HepG2 (cell line): ENCODE measurements around the gene ANKRD11. TPM values are rescaled to one million over a fixed set of nuclear protein-coding genes. Genes with fewer than 3 reads are reported as not detected.

Source experiments
- AKAP8 ChIP-seq: sonication (generic); formaldehyde crosslinking; IDR thresholded peaks from 2 replicates; pipeline ENCODE4 v1.5.1; 2020; ENCODE audit warnings: mild to moderate bottlenecking, missing genetic modification reagents
- ASH2L ChIP-seq: fragments of 300-600, 200-600 bp; sonication (generic); IDR thresholded peaks from 2 replicates; pipeline ENCODE4 v1.7.0; 2017; ENCODE audit warnings: low read depth, mild to moderate bottlenecking, moderate library complexity, mixed read lengths, low read length; ENCODE audit not compliant: insufficient read length
- FOSL2 ChIP-seq: sonication (generic); formaldehyde crosslinking; IDR thresholded peaks from 2 replicates; pipeline ENCODE4 v1.4.0; 2020; ENCODE audit warnings: missing genetic modification reagents
- HNRNPLL ChIP-seq: fragments of 200-400 bp; formaldehyde crosslinking; IDR thresholded peaks from 2 replicates; pipeline ENCODE4 v1.6.1; 2017; ENCODE audit warnings: mild to moderate bottlenecking, low read depth, low read length; ENCODE audit not compliant: poor library complexity, severe bottlenecking
- MEIS1 ChIP-seq: sonication (generic); formaldehyde crosslinking; IDR thresholded peaks from 2 replicates; pipeline ENCODE4 v1.9.0; 2021; ENCODE audit warnings: mild to moderate bottlenecking, missing genetic modification reagents, moderate library complexity, borderline replicate concordance
- NFE2L2 ChIP-seq: fragments of 150-350 bp; IDR thresholded peaks from 2 replicates; pipeline ENCODE4 v1.6.1; 2014; ENCODE audit warnings: low read length
- RERE ChIP-seq: IDR thresholded peaks from 2 replicates; pipeline ENCODE4 v1.6.1; 2016; ENCODE audit warnings: low read depth, missing genetic modification reagents, missing compliant biosample characterization
- SMARCC2 ChIP-seq: fragments of 450-650 bp; IDR thresholded peaks from 2 replicates; pipeline ENCODE4 v1.6.1; 2017; ENCODE audit warnings: antibody characterized with exemption, mild to moderate bottlenecking
- UBTF ChIP-seq: sonication (generic); formaldehyde crosslinking; IDR thresholded peaks from 2 replicates; pipeline ENCODE4 v1.4.0; 2020; ENCODE audit warnings: mild to moderate bottlenecking, missing genetic modification reagents
- ZBTB37 ChIP-seq: sonication (generic); formaldehyde crosslinking; IDR thresholded peaks from 2 replicates; pipeline ENCODE4 v1.4.0; 2020; ENCODE audit warnings: mild to moderate bottlenecking, missing genetic modification reagents
- ZFP1 ChIP-seq: IDR thresholded peaks from 2 replicates; pipeline ENCODE4 v1.6.1; 2016
- ZNF264 ChIP-seq: sonication (generic); formaldehyde crosslinking; IDR thresholded peaks from 2 replicates; pipeline ENCODE4 v1.4.0; 2020; ENCODE audit warnings: missing genetic modification reagents
- ZNF496 ChIP-seq: sonication (generic); formaldehyde crosslinking; IDR thresholded peaks from 2 replicates; pipeline ENCODE4 v1.8.1; 2023; ENCODE audit warnings: mild to moderate bottlenecking, moderate library complexity, missing genetic modification reagents; ENCODE audit not compliant: insufficient replicate concordance
- ZNF790 ChIP-seq: sonication (generic); formaldehyde crosslinking; IDR thresholded peaks from 2 replicates; pipeline ENCODE4 v1.8.0; 2022; ENCODE audit warnings: missing genetic modification reagents, mild to moderate bottlenecking, borderline replicate concordance
- polyA plus RNA-seq, 8 experiments: library from polyadenylated mRNA; depleted of rRNA in 3 of 8; stranded (reverse) in 7 of 8; unstranded in 1 of 8; fragments of >200 nt; fragmentation: Illumina TruSeq in 4 of 8; extraction: Trizol in 4 of 8; gene quantifications; 2 replicates each; pipeline versions ENCODE4 v1.2.1 to v1.2.3, GENCODE V29; 2011 to 2016; ENCODE audit warnings: low read depth in 4 of 8, missing spikeins in 1 of 8, mixed read lengths in 1 of 8; ENCODE audit not compliant: insufficient read depth in 1 of 8
- total RNA-seq, 5 experiments: library from RNA; depleted of rRNA; stranded (reverse); fragments of >200 nt; fragmentation: Illumina TruSeq; extraction: Trizol; gene quantifications; 2 replicates each; pipeline ENCODE4 v1.2.3, GENCODE V29; 2016; ENCODE audit warnings: low read depth in 1 of 5
- TF ChIP-seq, protein P1 (sequence below): sonication (generic); formaldehyde crosslinking; IDR thresholded peaks from 2 replicates; pipeline ENCODE4 v1.5.1; 2020; ENCODE audit warnings: mild to moderate bottlenecking, missing genetic modification reagents

The ANKRD11 gene
- total and polyA plus RNA-seq, 2 of the 13 experiments (the other 11 are each of a cell fraction or from before 2014, with no cell fraction given): 21.4 to 38.4 TPM

DNA sequence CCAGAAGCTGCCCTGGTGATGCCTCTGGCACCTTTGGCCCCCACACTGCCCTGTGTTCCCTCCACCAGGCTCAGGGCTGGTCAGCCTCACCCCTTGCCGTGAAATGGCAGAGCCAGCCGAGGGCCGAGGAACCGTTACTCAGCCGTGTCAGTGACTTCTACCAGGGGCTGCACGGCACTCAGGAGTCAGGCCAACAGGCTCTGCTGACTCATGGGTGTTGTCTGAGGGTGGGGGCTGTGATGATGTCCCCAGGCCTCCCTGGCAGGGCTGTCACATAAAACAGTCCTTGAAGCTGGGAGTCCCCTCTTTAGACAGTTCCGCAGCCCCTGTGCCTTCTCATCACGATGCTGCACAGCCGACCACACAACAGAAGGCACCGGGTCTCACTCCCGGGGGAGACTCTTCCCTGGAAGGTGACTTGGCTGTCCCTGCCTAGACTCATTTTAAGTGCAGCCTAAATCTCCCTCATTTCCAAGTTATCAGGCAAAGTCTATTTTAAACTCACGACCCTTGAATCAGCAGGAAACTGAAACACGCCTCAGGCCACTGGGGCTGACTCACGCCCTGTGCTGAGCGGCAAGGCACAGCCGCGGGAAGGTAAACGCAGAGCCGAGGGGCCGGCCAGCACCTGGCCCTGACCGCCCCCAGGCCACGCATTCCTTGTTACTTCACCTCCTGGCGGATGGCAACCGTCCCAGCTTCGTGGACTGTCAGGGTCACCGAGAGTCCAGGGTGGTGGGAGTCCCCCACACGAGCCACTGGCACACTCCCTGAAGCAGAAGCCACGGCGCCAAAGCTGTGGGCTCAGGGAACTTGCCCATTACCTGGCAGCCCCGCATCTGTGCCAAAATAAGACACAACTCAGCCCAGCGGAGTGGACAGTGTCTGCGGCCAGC lies 170.2 kb downstream of the ANKRD11 start (continued):
- TF ChIP-seq ZNF790 (CRISPR knock-in tag) (no peak), HNRNPLL (no peak), ZBTB37 (peak; percentile 34; the same call in 1 of the 2 replicates), NFE2L2 (no peak), AKAP8 (peak; percentile 51; the same call in 1 of the 2 replicates), ZNF264 (no peak), ASH2L (no peak), RERE (CRISPR knock-in tag) (no peak), FOSL2 (CRISPR knock-in tag) (peak; percentile 85), UBTF (CRISPR knock-in tag) (peak; percentile 84), MEIS1 (CRISPR knock-in tag) (peak; percentile 64; the same call in 1 of the 2 replicates), ZNF496 (no peak), ZFP1 (CRISPR knock-in tag) (no peak), SMARCC2 (no peak)
- TF ChIP-seq, protein P1, sequence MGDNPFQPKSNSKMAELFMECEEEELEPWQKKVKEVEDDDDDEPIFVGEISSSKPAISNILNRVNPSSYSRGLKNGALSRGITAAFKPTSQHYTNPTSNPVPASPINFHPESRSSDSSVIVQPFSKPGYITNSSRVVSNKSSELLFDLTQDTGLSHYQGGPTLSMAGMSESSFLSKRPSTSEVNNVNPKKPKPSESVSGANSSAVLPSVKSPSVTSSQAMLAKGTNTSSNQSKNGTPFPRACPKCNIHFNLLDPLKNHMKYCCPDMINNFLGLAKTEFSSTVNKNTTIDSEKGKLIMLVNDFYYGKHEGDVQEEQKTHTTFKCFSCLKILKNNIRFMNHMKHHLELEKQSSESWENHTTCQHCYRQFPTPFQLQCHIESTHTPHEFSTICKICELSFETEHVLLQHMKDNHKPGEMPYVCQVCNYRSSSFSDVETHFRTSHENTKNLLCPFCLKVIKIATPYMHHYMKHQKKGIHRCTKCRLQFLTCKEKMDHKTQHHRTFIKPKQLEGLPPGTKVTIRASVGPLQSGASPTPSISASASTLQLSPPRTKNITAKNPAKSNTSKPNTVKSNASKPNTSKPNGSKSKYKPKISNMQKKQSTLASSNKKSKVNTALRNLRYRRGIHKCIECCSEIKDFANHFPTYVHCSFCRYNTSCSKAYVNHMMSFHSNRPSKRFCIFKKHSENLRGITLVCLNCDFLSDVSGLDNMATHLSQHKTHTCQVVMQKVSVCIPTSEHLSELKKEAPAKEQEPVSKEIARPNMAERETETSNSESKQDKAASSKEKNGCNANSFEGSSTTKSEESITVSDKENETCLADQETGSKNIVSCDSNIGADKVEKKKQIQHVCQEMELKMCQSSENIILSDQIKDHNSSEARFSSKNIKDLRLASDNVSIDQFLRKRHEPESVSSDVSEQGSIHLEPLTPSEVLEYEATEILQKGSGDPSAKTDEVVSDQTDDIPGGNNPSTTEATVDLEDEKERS (CRISPR knock-in tag): 0 out of 2 replicates have a peak, but pooled peaks have one; percentile 76
